HCT116 (cell line): ENCODE results near the gene ERC2.

ENCODE experiments used
- CTCF ChIP-seq, 3 experiments: fragments of 200-600 bp in 1 of 3; sonication (generic) in 1 of 3; IDR thresholded peaks in 2 of 3; conservative IDR thresholded peaks in 1 of 3; 2 replicates each; pipeline ENCODE4 v1.5.1; 2012 to 2017; ENCODE audit warnings: low read depth in 2 of 3, low read length in 2 of 3, antibody characterized with exemption in 1 of 3, borderline replicate concordance in 1 of 3, control low read depth in 1 of 3, mild to moderate bottlenecking in 1 of 3, mixed read lengths in 1 of 3, mixed run types in 1 of 3, moderate library complexity in 1 of 3; ENCODE audit not compliant: insufficient read depth in 1 of 3
- FOSL1 ChIP-seq: IDR thresholded peaks from 2 replicates; pipeline ENCODE4 v1.6.1; 2012; ENCODE audit warnings: low read depth
- MAX ChIP-seq: IDR thresholded peaks from 2 replicates; pipeline ENCODE4 v1.6.1; 2012
- ZFX ChIP-seq: fragments of 450-650 bp; IDR thresholded peaks from 2 replicates; pipeline ENCODE4 v1.6.1; 2017

GRCh38 chr3:56136514-56136913 lies 331.8 kb downstream of the ERC2 start:
- TF ChIP-seq MAX: no peak
- TF ChIP-seq FOSL1: no peak
- TF ChIP-seq CTCF (IDR thresholded peaks at IDR 0.05 in 2 of 3, conservative IDR thresholded peaks at IDR 0.05 in 1 of 3; ENCODE audit: borderline replicate concordance in 1 of 3, insufficient read depth in 1 of 3, low read depth in 2 of 3, low read length in 2 of 3): no peak
- TF ChIP-seq ZFX: no peak
